Peyer's patch (tissue), 4 donors: ENCODE measurements around the gene ECE2. TPM values are rescaled to one million over a fixed set of nuclear protein-coding genes. Genes with fewer than 3 reads are reported as not detected.

ENCODE experiments used
- DNase-seq, 3 donors: peaks; one replicate each; pipeline ENCODE4 v3.0.0-alpha.2; 2017 to 2019
- H3K27ac ChIP-seq, 4 donors: fragments of 200-600 bp; sonication (generic); one replicate each; pipeline ENCODE4 v1.5.1; 2016 to 2019
- H3K27me3 ChIP-seq, 2 donors: fragments of 200-600 bp; sonication (generic); one replicate each; pipeline ENCODE4 v1.5.1; 2019
- H3K36me3 ChIP-seq, 3 donors: fragments of 200-600 bp; sonication (generic); one replicate each; pipeline ENCODE4 v1.5.1; 2016 to 2019
- H3K4me1 ChIP-seq, 4 donors: fragments of 200-600 bp; sonication (generic); one replicate each; pipeline ENCODE4 v1.5.1; 2016 to 2019
- H3K4me3 ChIP-seq, 4 donors: fragments of 200-600 bp; sonication (generic); 1 replicate in 3 of 4; 2 replicates in 1 of 4; pipeline ENCODE4 v1.5.1; 2016 to 2019; ENCODE audit warnings: mild to moderate bottlenecking in 1 of 4
- H3K9me3 ChIP-seq, 4 donors: fragments of 200-600 bp; sonication (generic); one replicate each; pipeline ENCODE4 v1.5.1; 2016 to 2019; ENCODE audit warnings: mild to moderate bottlenecking in 1 of 4
- CTCF ChIP-seq, 6 experiments: fragments of 450-650 bp in 4 of 6; fragments of 200-600 bp in 2 of 6; sonication (generic) in 1 of 6; IDR thresholded peaks; one replicate each; pipeline ENCODE4 v1.5.1; 2017 to 2019; ENCODE audit warnings: antibody characterized with exemption in 6 of 6, mild to moderate bottlenecking in 3 of 6, moderate library complexity in 1 of 6
- POLR2A ChIP-seq, 2 donors: fragments of 450-650 bp; IDR thresholded peaks; one replicate each; pipeline ENCODE4 v1.5.1; 2017; ENCODE audit warnings: antibody characterized with exemption in 2 of 2, mild to moderate bottlenecking in 2 of 2, moderate library complexity in 2 of 2
- total RNA-seq, 4 donors: library from RNA; depleted of rRNA; stranded (reverse); fragments of >200 nt; gene quantifications; one replicate each; pipeline ENCODE4 v1.1.0, GENCODE V29; 2016

Gene ECE2
- total RNA-seq, 4 donors from 2014 or later: not detected

DNA sequence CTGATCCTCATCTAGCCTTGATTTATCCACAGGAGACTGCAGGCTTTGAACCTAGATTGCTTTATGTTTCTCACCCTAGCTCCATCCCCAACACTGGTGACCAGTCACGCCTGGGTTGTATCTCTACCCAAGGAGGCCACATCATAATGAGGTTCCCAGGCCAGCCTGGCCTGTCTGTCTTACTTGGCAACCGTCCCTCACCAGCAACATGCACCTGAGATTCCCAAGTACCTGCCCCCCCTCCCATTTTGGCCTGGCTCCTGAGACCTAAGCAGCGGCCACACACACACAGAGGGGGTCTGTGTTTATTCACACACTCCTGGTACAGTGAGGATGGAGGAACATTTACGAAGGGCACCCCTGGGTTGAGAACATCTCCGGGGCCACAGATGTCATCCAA, 16.9 kb upstream of the ECE2 start:
- peaks cover 0 to 30% (median 14%) of the 10 kb centered on the region in 4 donors for H3K4me1 ChIP-seq
- H3K36me3 ChIP-seq: no peaks in the 10 kb centered on the region
- TF ChIP-seq CTCF (IDR thresholded peaks at IDR 0.05) (no peak), POLR2A (IDR thresholded peaks at IDR 0.05) (no peak)
- H3K9me3 ChIP-seq: no peaks in the 10 kb centered on the region
- no peak overlapping the region for H3K27ac ChIP-seq
- no peak overlapping the region for H3K4me3 ChIP-seq
- no peak for DNase-seq
- H3K27me3 ChIP-seq: peaks cover 3 to 33% of the 10 kb centered on the region in 2 donors

DNA sequence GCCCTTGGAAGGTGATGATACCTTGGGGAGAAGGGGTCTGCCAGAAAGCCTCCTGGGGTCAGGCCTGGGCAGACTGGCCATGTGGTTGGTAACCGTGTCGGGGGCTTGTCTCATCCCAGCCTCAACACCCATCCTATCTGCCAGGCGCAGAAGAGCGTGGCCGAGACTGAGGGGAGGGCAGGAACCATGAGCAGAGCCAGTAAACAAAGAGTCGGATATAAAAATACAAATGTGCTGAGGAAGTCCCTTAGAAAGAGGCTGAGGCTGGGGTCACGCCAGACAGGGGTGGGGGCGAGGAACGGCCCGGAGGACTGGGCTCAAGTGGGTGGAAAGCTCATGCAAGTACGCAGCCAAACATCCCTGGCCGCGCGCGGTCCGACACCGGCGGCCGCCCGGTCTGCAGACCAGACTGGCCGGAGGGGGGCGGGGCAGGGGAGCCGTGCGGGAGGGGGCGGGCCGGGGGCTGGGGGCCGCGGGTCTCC, 16.4 kb upstream of the ECE2 start:
- peak overlapping the region in 2 of 4 donors; percentile 33 to 57 for H3K4me3 ChIP-seq
- H3K9me3 ChIP-seq: no peaks in the 10 kb centered on the region
- no peak for DNase-seq
- H3K27ac ChIP-seq: no peak overlapping the region
- TF ChIP-seq POLR2A (IDR thresholded peaks at IDR 0.05) (no peak), CTCF (IDR thresholded peaks at IDR 0.05) (no peak)
- H3K4me1 ChIP-seq: peaks cover 0 to 30% (median 14%) of the 10 kb centered on the region in 4 donors
- H3K36me3 ChIP-seq: no peaks in the 10 kb centered on the region
- peaks cover 3 to 36% of the 10 kb centered on the region in 2 donors for H3K27me3 ChIP-seq

DNA sequence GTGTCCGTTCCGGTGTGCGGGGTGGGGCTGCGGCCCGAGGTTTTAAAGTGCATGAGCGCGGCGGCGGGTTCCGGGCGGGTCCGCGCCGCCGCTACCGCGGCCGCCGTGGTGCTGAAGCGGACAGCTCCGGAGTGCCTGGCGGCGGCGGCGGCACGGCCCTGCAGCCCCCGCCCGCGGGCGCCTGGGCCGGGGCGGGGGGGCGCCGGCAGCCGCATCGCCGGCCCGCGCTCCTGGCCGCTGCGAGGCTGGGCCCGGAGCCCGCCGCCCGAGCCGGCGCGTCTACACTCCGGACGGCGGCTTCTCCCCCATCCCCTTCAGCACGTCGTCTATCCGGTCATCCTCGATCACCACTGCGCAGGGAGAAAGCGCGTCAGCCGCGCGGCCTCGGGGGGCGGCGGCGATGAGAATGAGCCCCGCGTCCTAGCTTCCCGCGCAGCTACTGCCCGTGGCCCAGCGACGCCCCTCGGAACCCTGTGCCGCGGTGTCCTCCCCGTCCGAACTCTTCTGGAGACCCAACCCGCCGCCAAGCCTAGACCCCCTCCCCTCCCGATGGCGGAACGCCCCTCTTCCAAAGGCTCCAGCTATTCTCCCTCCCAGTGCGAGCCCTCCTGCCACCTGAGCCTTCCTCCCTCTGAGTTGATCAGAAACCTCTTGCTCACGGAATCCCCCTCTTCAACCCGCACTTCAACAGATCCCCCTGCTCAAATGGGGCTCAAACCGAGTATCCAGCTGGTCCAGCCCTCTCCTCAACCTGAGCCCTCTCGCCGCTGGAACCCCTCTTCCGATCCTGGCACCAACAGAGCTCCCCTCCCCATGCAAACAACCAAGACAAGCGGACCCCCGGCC, 15.7 kb upstream of the ECE2 start:
- peak in 1 of 3 donors; percentile 53 for DNase-seq
- Histone ChIP-seq H3K27me3 (peaks cover 3 to 36% of the 10 kb centered on the region in 2 donors), H3K4me1 (peaks cover 0 to 30% (median 14%) of the 10 kb centered on the region in 4 donors), H3K9me3 (no peaks in the 10 kb centered on the region), H3K36me3 (no peaks in the 10 kb centered on the region), H3K27ac (no peak overlapping the region), H3K4me3 (peak overlapping the region in 3 of 4 donors; percentile 55 to 59 (median 57))
- TF ChIP-seq CTCF (IDR thresholded peaks at IDR 0.05) (no peak), POLR2A (IDR thresholded peaks at IDR 0.05) (no peak)

GRCh38 chr3:184260724-184261269, 15.0 kb upstream of the ECE2 start:
- H3K9me3 ChIP-seq: no peaks in the 10 kb centered on the region
- H3K27me3 ChIP-seq: peaks cover 3 to 36% of the 10 kb centered on the region in 2 donors
- DNase-seq: no peak
- H3K27ac ChIP-seq: no peak overlapping the region
- peak overlapping the region; percentile 30 to 59 (median 56) for H3K4me3 ChIP-seq
- peaks cover 0 to 30% (median 14%) of the 10 kb centered on the region in 4 donors for H3K4me1 ChIP-seq
- TF ChIP-seq CTCF (IDR thresholded peaks at IDR 0.05): no peak
- no peaks in the 10 kb centered on the region for H3K36me3 ChIP-seq

GRCh38 chr3:184261270-184261853, 14.5 kb upstream of the ECE2 start, which contains the start of gene CAMK2N2:
CAMK2N2 (minus strand) TSS chr3:184261553; CDS start chr3:184261285, 268 bp downstream.
- no peaks in the 10 kb centered on the region for H3K9me3 ChIP-seq
- TF ChIP-seq CTCF (IDR thresholded peaks at IDR 0.05) (no peak), POLR2A (IDR thresholded peaks at IDR 0.05) (no peak)
- H3K4me3 ChIP-seq: peak within 1 kb of the TSS; percentile 30 to 59 (median 56)
- DNase-seq: peak; percentile 22 to 74 (median 65)
- H3K4me1 ChIP-seq: peaks cover 0 to 30% (median 14%) of the 10 kb centered on the region in 4 donors
- H3K27ac ChIP-seq: no peak within 1 kb of the TSS
- H3K27me3 ChIP-seq: peaks cover 3 to 36% of the 10 kb centered on the region in 2 donors
- no peaks in the 10 kb centered on the region for H3K36me3 ChIP-seq
